DMS153 treated with DMSO at 0.1 percent for 48 hours (cell line): Measurements from ENCODE around the gene FBXO24.
"Not testable (repeated sequence)": the region's sequence is repeated elsewhere in the genome, so short reads cannot be mapped to it uniquely, and the experiment has no call there.

Source experiments
- DNase-seq: peaks from one replicate; lab custom pipeline; 2025; ENCODE audit not compliant: unreplicated experiment; lab: John Stamatoyannopoulos, UW

Gene FBXO24, protein sequence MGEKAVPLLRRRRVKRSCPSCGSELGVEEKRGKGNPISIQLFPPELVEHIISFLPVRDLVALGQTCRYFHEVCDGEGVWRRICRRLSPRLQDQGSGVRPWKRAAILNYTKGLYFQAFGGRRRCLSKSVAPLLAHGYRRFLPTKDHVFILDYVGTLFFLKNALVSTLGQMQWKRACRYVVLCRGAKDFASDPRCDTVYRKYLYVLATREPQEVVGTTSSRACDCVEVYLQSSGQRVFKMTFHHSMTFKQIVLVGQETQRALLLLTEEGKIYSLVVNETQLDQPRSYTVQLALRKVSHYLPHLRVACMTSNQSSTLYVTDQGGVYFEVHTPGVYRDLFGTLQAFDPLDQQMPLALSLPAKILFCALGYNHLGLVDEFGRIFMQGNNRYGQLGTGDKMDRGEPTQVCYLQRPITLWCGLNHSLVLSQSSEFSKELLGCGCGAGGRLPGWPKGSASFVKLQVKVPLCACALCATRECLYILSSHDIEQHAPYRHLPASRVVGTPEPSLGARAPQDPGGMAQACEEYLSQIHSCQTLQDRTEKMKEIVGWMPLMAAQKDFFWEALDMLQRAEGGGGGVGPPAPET

DNA sequence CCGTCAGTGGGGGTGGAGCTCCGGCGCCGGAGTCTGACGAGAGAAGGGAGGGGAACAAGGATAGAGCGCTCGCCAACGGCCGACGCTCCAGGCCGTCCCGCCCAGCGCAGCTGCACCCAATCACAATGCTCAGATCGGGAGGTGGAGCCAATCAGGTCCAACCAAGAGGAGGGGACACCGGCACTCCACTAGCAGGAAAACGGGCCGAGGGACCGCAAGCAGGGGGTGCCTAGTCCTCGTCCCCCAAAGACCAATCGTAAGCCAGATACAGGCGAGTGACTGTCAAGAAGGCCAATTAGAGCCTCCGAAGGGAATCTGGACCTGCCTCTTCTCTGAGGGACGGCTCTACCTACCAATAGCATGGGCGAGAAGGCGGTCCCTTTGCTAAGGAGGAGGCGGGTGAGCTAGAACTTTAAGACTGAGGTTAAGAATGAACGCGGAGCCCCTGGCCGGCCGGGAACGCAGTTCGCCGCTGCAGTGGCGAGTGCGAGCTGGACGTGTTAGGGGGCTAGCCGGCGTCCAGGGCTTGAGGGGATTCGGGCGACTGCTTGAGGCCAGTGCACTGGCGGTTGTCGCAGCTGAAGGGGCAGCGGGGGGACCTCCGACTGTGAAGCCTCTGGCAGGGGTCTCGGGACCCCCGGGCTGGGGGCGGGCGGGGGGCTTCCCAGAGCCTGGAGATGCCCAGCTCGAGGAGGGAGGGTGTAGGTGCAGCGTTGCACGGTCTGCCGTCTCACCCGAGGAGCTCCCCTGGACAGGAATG is at the start of gene FBXO24:
TSS of gene FBXO24 (plus strand) at position 63 of the 760 bp plus-strand sequence. CDS start at position 361, 298 bp downstream.
- peak; percentile 98 for DNase-seq

DNA sequence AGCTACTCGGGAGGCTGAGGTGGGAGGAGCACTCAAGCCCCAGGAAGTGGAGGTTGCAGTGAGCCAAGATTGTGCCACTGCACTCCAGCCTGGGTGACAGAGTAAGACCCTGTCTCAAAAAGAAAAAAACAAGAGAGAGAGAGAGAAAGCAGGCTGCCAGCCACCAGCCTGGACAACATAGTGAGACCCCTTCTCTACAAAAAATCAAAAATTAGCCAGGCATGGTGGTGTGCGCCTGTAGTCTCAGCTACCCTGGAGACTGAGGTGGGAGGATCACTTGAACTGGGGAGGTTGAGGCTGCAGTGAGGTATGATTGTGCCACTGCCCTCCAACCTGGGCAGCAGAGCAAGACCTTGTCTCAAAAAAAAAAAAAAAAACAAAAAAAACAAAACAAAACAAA is 49.4 kb upstream of the FBXO24 start:
- DNase-seq, result not testable (repeated sequence)

DNA sequence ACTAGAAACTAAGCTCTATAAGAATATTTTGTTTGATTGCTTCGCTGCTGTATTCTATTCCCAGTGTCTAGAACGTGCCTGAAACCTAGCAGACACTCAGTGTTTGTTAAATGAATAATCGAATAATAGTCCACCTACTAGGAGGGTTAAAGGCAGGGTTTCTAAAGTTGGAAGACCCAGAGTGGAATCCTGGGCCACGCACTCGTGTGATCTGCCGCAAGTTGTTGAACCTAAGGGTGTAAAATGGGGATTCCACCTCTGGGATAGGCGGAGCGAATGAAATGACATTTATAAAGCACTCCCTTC is 47.8 kb upstream of the FBXO24 start:
- DNase-seq, result no peak

DNA sequence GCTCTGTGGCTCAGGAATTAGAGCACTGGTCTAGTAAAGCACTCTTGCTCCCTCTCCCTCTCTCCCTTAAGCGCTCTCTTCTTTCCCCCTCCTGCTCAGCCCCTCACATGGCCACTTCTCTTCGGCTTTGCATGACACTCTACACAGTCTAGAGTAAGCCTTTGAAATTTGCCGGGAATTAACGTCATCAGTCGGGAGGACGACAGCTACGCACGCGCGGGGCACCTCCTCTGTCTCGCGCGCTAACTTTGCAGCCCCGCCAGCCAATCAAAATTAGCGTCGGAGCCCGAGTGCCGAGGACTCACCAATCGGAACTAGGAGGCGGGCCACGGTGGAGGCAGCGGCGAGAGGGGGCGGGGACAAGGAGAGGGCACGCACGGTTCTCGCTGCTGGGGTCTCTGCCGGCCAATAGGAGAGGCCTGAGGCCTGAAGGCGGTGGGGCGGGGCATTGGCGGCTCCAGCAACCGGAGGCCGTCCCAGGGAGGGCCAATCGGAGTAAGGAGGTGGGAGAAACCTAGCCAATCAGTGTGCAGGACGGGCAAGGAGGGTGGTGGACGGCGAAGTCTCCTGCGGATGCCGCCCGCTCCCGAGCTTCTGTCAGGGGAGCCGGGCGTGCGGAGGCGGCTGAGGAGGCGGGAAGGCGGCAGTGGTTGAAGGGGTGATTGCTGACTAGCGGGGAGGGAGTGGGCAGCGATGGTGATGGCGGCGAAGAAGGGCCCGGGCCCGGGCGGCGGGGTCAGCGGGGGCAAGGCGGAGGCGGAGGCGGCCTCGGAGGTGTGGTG is 47.3 kb upstream of the FBXO24 start, which contains the start of gene AGFG2:
TSS of gene AGFG2 (plus strand) at position 550 of the 782 bp plus-strand sequence. CDS start at position 694, 144 bp downstream.
- DNase-seq, result peak; percentile 97

DNA sequence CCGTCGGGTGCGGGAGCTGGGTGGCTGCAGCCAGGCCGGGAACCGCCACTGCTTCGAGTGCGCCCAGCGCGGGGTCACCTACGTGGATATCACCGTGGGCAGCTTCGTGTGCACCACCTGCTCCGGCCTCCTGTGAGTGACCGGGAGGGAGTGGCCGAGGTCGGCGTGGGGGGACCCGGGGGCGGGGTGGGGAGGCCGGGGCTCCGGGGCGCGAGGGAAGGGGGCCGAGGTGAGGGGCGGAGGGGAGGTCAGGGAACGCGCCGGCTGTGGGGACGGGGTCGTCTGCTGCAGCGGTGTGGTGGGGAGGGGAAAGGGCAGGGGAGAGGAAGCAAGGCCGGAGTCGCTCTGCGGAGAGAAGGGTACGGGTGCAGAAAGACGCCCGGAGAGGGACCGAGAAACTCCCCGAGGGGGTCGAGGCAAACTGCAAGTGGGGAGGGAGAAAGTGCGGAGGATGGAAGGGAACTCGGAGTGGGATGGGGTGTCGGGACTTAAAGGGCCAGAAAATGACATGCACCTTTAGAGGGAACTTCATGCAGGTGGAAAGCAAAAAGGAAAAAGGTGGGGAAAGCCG is 46.6 kb upstream of the FBXO24 start:
- no peak for DNase-seq

DNA sequence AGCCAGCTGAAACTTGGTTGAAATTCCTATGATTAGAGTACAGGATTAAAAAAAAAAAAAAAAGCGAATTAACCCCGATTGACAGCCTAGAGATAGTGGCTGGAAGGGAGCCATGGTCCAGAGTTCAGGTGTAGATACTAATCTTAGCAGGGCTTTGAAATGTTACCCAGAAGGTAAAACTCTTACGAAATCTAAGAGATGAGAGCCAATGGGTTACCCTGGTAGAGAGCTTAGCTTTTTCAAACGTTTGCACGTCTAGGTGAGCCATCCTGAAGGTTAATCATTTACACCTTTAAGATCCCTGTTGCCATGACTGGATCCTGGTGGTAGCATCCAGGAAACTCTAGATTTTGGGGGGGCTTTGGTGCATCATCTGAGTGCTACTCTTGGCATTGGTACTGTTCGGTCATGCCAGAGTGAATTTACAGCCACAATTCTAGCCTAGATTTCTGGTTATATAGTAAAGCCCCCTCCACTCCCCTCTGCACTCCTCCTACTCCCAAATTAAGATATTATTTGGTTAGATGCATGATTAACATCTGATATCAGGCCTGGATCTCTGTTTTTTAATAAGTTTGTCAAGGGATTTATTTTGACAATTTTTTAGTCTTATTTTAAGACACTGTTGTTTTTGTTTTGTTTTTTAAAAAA is 45.9 kb upstream of the FBXO24 start:
- DNase-seq, result no peak

DNA sequence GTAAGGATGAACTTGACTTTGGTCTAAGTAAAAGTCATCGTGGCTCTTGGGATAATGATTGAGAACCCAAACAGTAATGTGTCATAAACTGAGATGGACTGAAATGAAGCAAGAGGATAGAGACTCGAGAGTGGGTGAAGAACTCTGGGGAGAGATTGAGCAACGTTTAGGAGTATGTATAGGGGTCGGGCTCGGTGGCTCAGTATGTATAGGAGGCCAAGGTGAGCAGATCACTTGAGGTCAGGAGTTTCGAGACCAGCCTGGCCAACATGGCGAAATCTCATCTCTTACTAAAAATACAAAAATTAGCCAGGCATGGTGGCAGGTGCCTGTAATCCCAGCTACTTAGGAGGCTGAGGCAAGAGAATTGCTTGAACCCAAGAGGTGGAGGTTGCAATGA is 44.8 kb upstream of the FBXO24 start:
- not testable (repeated sequence) for DNase-seq

DNA sequence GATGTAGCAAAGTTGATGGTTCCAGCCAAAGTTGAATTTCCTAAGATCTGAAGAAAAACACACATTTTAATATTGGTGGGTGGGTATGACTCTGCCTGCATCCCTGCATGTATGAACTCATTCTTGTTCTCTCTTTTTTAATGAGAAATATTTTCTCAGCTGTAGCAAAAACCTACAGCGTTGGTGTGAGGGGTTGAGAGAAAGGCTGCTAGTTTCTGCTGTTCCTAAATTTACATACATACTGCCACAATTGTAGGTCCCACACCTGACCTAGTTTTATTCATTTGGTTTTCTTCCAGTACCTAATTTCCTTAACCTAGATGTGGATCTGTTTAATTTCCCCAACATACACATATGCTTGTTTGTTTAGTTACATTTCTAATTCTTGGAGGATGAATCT is 42.5 kb upstream of the FBXO24 start:
- DNase-seq, result no peak

DNA sequence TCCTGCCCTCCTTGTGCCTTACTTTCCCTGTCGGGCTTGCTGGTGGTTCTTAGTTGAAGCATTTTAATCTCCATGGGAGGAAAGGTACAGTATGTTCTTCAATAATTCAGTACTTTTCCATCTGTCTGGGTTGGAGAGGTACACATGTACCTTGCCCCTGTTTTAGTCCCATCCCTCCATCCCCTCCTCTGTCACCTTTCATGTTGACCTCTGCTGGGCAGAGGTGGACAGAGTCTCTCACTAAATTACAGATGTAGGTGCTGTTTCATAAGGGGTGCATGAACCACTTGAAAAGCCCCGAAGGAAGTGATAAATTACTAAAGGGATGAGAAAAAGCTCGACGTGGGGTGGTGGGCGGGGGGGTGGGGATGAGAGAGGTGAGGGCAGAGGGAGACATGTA is 41.7 kb upstream of the FBXO24 start:
- no peak for DNase-seq

DNA sequence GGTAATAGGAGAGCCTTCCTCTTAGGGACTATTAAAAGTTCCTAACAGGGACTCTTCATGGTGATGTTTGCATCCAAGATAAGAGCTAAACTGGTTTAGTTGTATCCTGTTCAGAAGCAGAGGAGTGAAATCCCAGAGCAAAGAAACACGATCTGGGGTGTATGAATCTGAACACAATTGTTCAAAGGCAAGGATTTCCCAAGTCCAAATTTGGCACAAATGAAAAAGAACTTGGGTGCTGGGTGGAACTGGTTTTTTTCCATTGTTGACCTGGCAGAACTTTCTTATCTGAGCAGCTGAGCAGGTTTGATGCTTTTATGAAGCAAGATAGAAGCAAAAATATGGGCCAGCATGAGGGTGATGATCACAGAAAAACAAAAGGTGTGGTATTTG is 41.2 kb upstream of the FBXO24 start:
- no peak for DNase-seq

DNA sequence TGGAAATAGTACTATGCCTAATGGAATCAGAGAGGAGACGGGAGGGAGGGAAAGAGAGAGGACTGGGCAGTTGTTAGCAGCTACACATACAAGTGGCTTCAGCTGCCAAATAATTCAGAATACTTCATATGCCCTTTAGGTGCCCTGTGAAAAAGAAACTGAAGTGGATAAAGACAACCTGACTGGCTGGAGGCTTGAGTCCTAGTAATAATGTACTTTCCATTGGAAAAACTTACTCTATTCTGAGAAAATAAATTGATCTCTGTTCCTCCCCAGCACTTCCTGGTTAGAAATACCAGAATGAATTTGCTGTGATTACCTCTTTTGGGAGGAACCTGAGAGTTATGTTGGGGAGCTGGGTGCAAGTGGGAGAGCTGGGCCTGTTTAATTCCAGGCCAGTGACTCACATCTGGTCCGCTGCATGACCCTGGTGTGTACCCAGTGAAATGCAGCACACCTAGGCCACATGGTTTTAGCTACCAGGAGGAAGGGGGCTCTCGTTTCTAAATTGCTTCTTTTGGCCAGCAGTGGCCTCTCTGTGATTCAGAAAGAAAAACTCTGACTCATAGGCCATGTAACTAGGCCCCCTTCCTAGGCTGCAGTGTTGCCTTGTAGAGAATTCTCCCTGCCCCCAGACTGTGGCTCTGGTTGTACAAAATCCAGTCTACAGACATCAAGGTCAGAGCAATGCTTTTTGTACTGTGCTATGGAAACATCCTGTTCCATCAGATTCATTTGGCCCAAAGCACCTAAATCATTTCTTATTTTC is 40.6 kb upstream of the FBXO24 start:
- no peak for DNase-seq

DNA sequence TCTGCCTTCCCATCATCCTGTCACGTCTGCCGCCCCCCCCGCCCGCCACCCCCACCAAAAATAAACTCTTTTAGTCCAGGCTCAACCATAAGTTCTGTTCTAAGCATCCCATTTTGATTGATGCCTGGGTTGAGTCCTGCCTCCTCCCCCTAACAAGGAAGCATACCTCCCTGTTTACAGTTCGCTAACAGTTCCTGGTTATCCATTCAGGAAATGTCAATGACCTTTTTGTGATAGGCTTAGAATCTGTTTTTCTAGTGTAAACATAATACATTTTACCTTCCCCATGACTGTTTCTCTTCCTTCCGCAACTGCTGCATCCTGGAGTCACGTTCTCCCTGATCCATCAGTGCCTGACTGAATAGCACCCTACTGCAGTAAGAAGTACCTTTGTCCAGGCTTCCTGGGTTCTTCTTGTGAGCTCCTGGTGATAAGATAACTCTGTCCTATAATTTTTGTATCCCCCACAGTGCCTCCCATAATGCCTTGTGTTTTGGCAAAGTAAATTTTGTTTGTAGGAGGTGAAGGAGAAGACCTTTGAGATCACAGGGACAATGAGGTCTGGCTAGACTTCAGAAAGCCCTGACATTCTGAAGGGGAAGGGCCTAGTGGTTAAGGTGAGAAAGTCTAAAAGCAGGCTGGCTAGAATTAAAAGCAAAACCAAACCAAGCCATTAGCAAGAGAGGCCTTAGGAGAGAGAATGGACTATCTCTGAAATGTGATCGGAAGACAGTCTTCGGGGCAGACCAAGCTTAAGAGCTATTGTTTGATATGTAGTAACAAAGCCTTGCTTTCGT is 39.8 kb upstream of the FBXO24 start:
- peak; percentile 71 for DNase-seq

DNA sequence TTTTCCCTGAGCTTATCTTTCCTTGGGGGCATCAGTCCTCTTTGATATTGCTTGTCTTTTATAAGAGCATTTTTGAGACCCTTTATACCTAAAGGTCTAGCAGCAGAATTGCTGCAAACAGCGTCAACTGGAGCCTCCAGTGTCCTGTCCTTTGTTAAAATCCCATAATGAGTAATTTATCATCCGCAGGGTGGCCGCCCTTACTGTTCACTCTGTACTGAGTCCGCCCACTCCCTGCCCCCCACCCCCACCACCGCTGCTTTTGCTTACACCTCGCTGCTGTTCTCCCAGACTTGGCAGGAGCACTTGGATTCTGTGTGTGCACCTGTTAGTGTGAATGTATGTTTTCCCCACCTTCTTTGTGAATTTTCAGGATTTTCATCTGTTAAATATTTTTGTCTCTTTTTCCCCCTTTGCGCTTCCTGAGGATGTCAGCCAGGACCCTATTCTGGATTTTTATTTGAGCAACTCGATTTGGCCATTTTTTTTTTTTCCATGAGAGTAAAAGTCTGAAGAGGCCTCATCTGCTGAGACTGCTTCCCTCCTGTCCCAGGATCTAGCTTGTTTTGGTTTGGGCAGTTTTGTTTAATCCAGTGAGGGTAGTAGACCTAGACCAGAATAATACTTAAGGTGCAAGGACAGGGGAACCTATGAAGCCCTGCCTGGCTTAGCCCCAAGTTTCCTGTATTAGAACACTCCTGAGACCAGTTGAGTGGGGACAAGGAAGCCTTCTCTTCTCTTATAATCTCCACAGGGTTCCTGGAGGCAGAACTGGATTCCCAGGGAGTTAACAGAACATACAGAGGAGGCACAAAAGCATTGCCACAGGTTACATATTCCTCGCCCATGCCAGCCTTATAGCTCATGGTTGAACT is 39.0 kb upstream of the FBXO24 start:
- DNase-seq, result peak; percentile 47

DNA sequence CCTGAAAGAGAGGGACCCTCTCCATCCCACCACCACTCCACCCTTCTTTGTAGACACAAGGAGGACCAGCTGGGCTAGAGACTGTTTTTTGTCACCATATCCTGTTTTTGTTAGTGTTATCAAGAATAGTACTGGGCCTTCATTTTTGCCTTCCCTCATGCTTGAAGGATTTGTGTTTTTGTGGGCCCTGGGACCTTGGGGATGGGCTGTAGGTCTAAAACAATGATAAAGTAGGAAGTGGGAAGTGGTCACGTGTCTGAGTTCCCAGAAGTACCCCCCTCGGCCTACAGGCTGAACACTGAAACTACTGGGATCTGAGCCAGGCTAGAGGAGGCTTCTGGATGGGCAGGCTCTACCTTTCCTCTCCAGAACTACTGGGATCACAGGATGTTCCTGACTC is 38.3 kb upstream of the FBXO24 start:
- DNase-seq, result no peak

DNA sequence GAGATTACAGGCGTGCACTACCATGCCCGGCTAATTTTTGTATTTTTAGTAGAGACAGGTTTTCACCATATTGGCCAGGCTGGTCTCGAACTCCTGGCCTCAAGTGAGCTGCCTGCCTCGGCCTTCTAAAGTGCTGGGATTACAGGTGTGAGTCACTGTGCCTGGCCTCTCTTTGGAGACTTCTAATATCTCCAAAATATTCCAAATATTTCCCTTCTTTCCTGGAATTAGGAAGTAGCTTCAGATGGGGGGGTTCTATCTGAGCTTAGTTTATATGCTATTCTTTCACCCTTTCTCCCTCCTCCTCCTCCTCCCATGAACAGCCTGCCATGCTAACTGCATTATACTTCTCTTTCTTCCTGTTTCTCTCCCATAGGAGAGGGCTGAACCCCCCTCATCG is 37.7 kb upstream of the FBXO24 start:
- DNase-seq, result not testable (repeated sequence)

DNA sequence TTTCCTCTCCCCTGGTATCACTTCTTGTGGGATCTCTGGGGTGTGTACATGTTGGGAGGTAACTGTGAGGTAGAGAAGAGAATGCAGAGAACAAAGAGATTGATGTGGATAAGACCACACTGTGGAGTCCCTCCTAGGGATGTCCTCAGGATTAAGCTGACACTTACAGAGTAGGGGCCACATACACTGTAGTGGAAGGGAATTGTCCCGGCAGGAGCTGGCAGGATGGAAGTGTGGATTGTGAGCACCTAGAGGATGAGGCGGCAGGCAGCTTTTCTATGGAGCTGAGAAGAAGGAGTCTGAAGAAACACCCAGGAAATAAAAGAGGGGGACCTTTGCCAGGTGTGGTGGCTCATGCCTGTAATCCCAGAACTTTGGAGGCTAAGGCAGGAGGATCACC is 33.6 kb upstream of the FBXO24 start:
- no peak for DNase-seq

DNA sequence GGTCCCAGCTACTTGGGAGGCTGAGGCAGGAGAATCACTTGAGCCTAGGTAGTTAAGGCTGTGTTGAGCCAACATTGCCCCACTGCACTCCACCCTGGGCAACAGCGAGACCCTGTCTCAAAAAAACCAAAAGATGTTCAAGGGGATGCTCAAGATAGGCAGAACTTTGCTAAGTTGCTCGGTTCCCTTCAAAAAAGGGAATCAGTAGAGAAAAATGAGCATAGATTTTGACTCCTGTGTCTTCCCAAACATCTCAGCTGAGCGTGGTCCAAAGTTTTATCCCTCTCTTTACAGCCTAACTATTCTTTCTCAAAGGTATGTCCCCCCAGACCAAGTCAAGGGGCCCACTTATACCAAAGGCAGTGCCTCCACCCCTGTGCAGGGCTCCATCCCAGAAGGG is 33.1 kb upstream of the FBXO24 start:
- no peak for DNase-seq

DNA sequence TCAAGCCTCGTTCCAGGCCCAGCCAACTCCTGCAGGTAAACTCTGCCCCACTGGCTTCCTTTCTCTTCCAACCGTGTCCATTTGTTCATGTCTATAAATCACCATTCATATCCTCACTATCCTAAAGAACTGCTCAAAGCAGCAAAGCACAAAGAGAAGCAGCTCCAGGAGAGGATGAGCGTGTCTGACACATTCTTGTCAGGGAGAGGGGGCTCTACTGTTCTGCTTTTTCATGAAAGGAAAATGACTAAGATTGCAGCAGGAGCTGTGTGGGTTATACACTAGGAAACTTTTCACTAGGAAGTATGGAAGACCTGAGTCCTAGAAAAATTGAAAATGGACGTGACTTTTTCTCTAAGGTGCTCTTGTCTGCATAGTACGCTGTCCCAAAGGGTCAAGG is 30.4 kb upstream of the FBXO24 start:
- DNase-seq, result no peak
